Measurements from ENCODE around the gene ANKS1B.

The ANKS1B gene

GRCh38 chr12:98699586-98699985 lies 1285.2 kb downstream of the ANKS1B start:
- Histone ChIP-seq H3K9me2 (ENCODE audit: low read depth, low read length) (no peaks in the 10 kb centered on the region), H3K79me2 (ENCODE audit: insufficient read depth, low read length) (no peaks in the 10 kb centered on the region), H3K36me3 (ENCODE audit: insufficient read depth, low read length) (peaks cover 15% of the 10 kb centered on the region; the same call in 1 of the 2 replicates), H4K20me1 (ENCODE audit: insufficient read depth, low read length) (no peaks in the 10 kb centered on the region), H3K4me2 (ENCODE audit: low read length) (no peak overlapping the region), H2AFZ (ENCODE audit: low read length) (no peak overlapping the region), H3F3A (ENCODE audit: insufficient read depth, low read length) (peaks cover 3% of the 10 kb centered on the region; the same call in 1 of the 2 replicates), H3K4me3 (ENCODE audit: low read depth, low read length, poor library complexity, severe bottlenecking) (no peak overlapping the region), H3K9ac (ENCODE audit: low read length) (no peak overlapping the region), H3K4me1 (ENCODE audit: insufficient read depth, low read length, severe bottlenecking) (no peaks in the 10 kb centered on the region), H3K27ac (ENCODE audit: low read depth, low read length, poor library complexity, severe bottlenecking) (no peak overlapping the region), H3K27me3 (ENCODE audit: insufficient read depth, low read length) (no peaks in the 10 kb centered on the region), H3K9me3 (ENCODE audit: low read length) (no peaks in the 10 kb centered on the region)
- TF ChIP-seq CTCF (IDR thresholded peaks at IDR 0.05; ENCODE audit: low read length), result no peak
- no peak for TF ChIP-seq EZH2 (IDR thresholded peaks at IDR 0.05; ENCODE audit: borderline replicate concordance, low read length)

- Histone ChIP-seq H3K4me2 (ENCODE audit: low read length) (no peak overlapping the region), H4K20me1 (ENCODE audit: insufficient read depth, low read length) (no peaks in the 10 kb centered on the region), H3K27ac (ENCODE audit: low read depth, low read length, poor library complexity, severe bottlenecking) (no peak overlapping the region), H3F3A (ENCODE audit: insufficient read depth, low read length) (peaks cover 3% of the 10 kb centered on the region; the same call in 1 of the 2 replicates), H3K36me3 (ENCODE audit: insufficient read depth, low read length) (peaks cover 15% of the 10 kb centered on the region; the same call in 1 of the 2 replicates), H3K4me3 (ENCODE audit: low read depth, low read length, poor library complexity, severe bottlenecking) (no peak overlapping the region), H2AFZ (ENCODE audit: low read length) (no peak overlapping the region), H3K9me3 (ENCODE audit: low read length) (no peaks in the 10 kb centered on the region), H3K27me3 (ENCODE audit: insufficient read depth, low read length) (no peaks in the 10 kb centered on the region), H3K9me2 (ENCODE audit: low read depth, low read length) (no peaks in the 10 kb centered on the region), H3K4me1 (ENCODE audit: insufficient read depth, low read length, severe bottlenecking) (no peaks in the 10 kb centered on the region), H3K9ac (ENCODE audit: low read length) (no peak overlapping the region), H3K79me2 (ENCODE audit: insufficient read depth, low read length) (no peaks in the 10 kb centered on the region)
- TF ChIP-seq CTCF (IDR thresholded peaks at IDR 0.05; ENCODE audit: low read length) (peak; percentile 50), EZH2 (IDR thresholded peaks at IDR 0.05; ENCODE audit: borderline replicate concordance, low read length) (no peak)
These were observed 1285.9 kb downstream of the ANKS1B start for GRCh38 chr12:98698603-98699463.

- H3K4me3 ChIP-seq (ENCODE audit: low read depth, low read length, poor library complexity, severe bottlenecking), result no peak overlapping the region
- no peak overlapping the region for H2AFZ ChIP-seq (ENCODE audit: low read length)
- no peak overlapping the region for H3K9ac ChIP-seq (ENCODE audit: low read length)
- TF ChIP-seq CTCF (IDR thresholded peaks at IDR 0.05; ENCODE audit: low read length) (no peak), EZH2 (IDR thresholded peaks at IDR 0.05; ENCODE audit: borderline replicate concordance, low read length) (no peak)
- H3K79me2 ChIP-seq (ENCODE audit: insufficient read depth, low read length), result no peaks in the 10 kb centered on the region
- peaks cover 3% of the 10 kb centered on the region; the same call in 1 of the 2 replicates for H3F3A ChIP-seq (ENCODE audit: insufficient read depth, low read length)
- H3K9me2 ChIP-seq (ENCODE audit: low read depth, low read length), result no peaks in the 10 kb centered on the region
- no peaks in the 10 kb centered on the region for H4K20me1 ChIP-seq (ENCODE audit: insufficient read depth, low read length)
- H3K9me3 ChIP-seq (ENCODE audit: low read length), result no peaks in the 10 kb centered on the region
- no peak overlapping the region for H3K4me2 ChIP-seq (ENCODE audit: low read length)
- no peaks in the 10 kb centered on the region for H3K4me1 ChIP-seq (ENCODE audit: insufficient read depth, low read length, severe bottlenecking)
- no peak overlapping the region for H3K27ac ChIP-seq (ENCODE audit: low read depth, low read length, poor library complexity, severe bottlenecking)
- peaks cover 15% of the 10 kb centered on the region; the same call in 1 of the 2 replicates for H3K36me3 ChIP-seq (ENCODE audit: insufficient read depth, low read length)
- no peaks in the 10 kb centered on the region for H3K27me3 ChIP-seq (ENCODE audit: insufficient read depth, low read length)
These were observed 1287.5 kb downstream of the ANKS1B start for GRCh38 chr12:98697209-98697608.

Measured in OCI-LY1 (cell line).